NB4 (cell line): ENCODE results near the gene FIG4.

Experiments used
- CTCF ChIP-seq: IDR thresholded peaks from one replicate; pipeline ENCODE4 v1.5.1; 2012; ENCODE audit warnings: low read depth, low read length
- MYC ChIP-seq: IDR thresholded peaks from 2 replicates; pipeline ENCODE4 v1.6.1; 2011; ENCODE audit warnings: low read depth, low read length
- POLR2A ChIP-seq: IDR thresholded peaks from 2 replicates; pipeline ENCODE4 v1.6.1; 2011; ENCODE audit warnings: mild to moderate bottlenecking; ENCODE audit not compliant: insufficient read length; ENCODE audit errors: extremely low read depth

DNA sequence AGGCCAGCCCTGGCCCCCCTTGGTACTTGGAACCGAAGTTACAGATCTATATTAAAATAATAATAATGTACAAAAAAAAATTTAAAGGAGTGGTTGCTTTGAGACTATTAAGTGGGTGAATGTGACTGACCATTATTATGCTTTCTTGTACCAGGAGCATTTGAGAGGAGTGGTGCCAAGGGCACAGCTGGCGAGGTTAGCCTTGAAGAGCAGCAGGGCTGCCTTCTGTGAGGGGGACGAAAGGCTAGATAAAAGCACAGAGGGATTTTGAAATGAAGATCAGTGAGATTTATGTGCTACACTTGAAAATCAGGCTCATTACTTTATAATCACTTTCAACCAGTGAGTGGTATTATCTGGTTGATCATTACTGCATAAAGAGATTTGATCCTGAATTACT, 48.6 kb downstream of the FIG4 start:
- TF ChIP-seq POLR2A (no peak), CTCF (no peak), MYC (no peak)
